Hepatocyte (in vitro differentiated cells): ENCODE results near the gene OPN3. TPM values are rescaled to one million over a fixed set of nuclear protein-coding genes. Genes with fewer than 3 reads are reported as not detected.

Experiments
- DNase-seq: peaks from one replicate; pipeline ENCODE4 v3.0.0-alpha.2; 2016; ENCODE audit warnings: low spot score
- H2AFZ ChIP-seq: fragments of 200-600 bp; sonication (generic); 2 replicates; pipeline ENCODE4 v1.6.0; 2016; ENCODE audit warnings: antibody characterized with exemption, mild to moderate bottlenecking
- H3K27ac ChIP-seq: fragments of 200-600 bp; sonication (generic); 2 replicates; pipeline ENCODE4 v1.5.1; 2016; ENCODE audit warnings: mild to moderate bottlenecking
- H3K27me3 ChIP-seq: fragments of 200-600 bp; sonication (generic); 2 replicates; pipeline ENCODE4 v1.6.1; 2016
- H3K36me3 ChIP-seq: fragments of 200-600 bp; sonication (generic); replicated peaks from 2 replicates; pipeline ENCODE4 v1.5.1; 2016; ENCODE audit warnings: low read depth; ENCODE audit not compliant: insufficient read depth
- H3K4me1 ChIP-seq: fragments of 200-600 bp; sonication (generic); 2 replicates; pipeline ENCODE4 v1.5.1; 2016; ENCODE audit warnings: mild to moderate bottlenecking, moderate library complexity; ENCODE audit not compliant: insufficient read depth
- H3K4me2 ChIP-seq: fragments of 200-600 bp; sonication (generic); 2 replicates; pipeline ENCODE4 v1.6.0; 2016
- H3K4me3 ChIP-seq: fragments of 200-600 bp; sonication (generic); 2 replicates; pipeline ENCODE4 v1.5.1; 2016; ENCODE audit warnings: mild to moderate bottlenecking
- H3K79me2 ChIP-seq: fragments of 200-600 bp; sonication (generic); 2 replicates; pipeline ENCODE4 v1.6.0; 2017; ENCODE audit warnings: mild to moderate bottlenecking
- H3K9me2 ChIP-seq: fragments of 200-600 bp; sonication (generic); replicated peaks from 2 replicates; pipeline ENCODE4 v1.6.0; 2017; ENCODE audit warnings: mild to moderate bottlenecking; ENCODE audit not compliant: insufficient read depth
- H3K9me3 ChIP-seq: fragments of 200-600 bp; sonication (generic); 2 replicates; pipeline ENCODE4 v1.5.1; 2016; ENCODE audit warnings: low read depth, mild to moderate bottlenecking
- H4K20me1 ChIP-seq: fragments of 200-600 bp; sonication (generic); 2 replicates; pipeline ENCODE4 v1.6.0; 2016; ENCODE audit warnings: mild to moderate bottlenecking; ENCODE audit not compliant: insufficient read depth, poor library complexity, severe bottlenecking
- EZH2 ChIP-seq: fragments of 200-600 bp; sonication (generic); IDR thresholded peaks from 2 replicates; pipeline ENCODE4 v1.6.1; 2016; ENCODE audit warnings: antibody characterized with exemption, mild to moderate bottlenecking, borderline replicate concordance
- EZH2phosphoT487 ChIP-seq: fragments of 200-600 bp; sonication (generic); IDR thresholded peaks from one replicate; pipeline ENCODE4 v1.6.1; 2018; ENCODE audit warnings: antibody characterized with exemption, mild to moderate bottlenecking, low read depth, moderate library complexity; ENCODE audit not compliant: unreplicated experiment, severe bottlenecking
- WGBS: methylation state at CpG from one replicate; pipeline ENCODE4 v1.1.6; 2016; ENCODE audit warnings: low lambda C conversion rate; ENCODE audit errors: missing lambda C conversion rate; 5-methylcytosine and 5-hydroxymethylcytosine counted together
- polyA plus RNA-seq: library from polyadenylated mRNA; unstranded; fragments of >200 nt; fragmentation: Nextera tagmentation; extraction: Ambion mirVana; gene quantifications from 2 replicates; pipeline ENCODE4 v1.2.1, GENCODE V29; 2016
- total RNA-seq: library from RNA; depleted of rRNA; stranded (reverse); fragments of >200 nt; gene quantifications from 2 replicates; pipeline ENCODE4 v1.2.3, GENCODE V29; 2014
- TF ChIP-seq, protein P1 (sequence below): fragments of 200-600 bp; sonication (generic); IDR thresholded peaks from 2 replicates; pipeline ENCODE4 v1.5.1; 2016; ENCODE audit warnings: antibody characterized with exemption, mild to moderate bottlenecking; ENCODE audit not compliant: poor library complexity

Gene OPN3
- total and polyA plus RNA-seq, 2 experiments from 2014 or later: 40.0 to 75.8 TPM

DNA sequence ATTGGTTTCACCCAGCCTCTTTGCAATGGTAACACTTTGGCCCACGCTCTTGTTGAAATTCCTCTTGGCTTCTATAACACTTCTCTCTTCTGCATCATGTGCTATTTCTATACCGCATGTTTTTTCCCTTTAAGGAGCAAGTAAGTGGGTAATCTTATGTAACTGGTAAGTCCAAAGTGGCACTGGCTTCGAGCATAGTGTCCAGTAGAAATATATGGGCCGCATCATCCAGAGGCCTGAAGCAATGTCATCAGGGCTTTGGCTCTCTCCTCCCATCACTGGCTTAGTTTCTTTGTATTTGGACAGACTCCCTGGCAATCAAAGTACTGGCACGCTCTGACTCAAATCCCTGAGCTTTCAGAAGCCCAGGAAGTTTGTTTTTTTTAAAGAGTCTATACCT is 17.5 kb downstream of the OPN3 start:
- no peaks in the 10 kb centered on the region for H3K36me3 ChIP-seq
- H3K4me1 ChIP-seq: no peaks in the 10 kb centered on the region
- no peaks in the 10 kb centered on the region for H4K20me1 ChIP-seq
- no peaks in the 10 kb centered on the region for H3K79me2 ChIP-seq
- H3K4me2 ChIP-seq: no peak overlapping the region
- H3K27me3 ChIP-seq: no peaks in the 10 kb centered on the region
- TF ChIP-seq, protein P1, sequence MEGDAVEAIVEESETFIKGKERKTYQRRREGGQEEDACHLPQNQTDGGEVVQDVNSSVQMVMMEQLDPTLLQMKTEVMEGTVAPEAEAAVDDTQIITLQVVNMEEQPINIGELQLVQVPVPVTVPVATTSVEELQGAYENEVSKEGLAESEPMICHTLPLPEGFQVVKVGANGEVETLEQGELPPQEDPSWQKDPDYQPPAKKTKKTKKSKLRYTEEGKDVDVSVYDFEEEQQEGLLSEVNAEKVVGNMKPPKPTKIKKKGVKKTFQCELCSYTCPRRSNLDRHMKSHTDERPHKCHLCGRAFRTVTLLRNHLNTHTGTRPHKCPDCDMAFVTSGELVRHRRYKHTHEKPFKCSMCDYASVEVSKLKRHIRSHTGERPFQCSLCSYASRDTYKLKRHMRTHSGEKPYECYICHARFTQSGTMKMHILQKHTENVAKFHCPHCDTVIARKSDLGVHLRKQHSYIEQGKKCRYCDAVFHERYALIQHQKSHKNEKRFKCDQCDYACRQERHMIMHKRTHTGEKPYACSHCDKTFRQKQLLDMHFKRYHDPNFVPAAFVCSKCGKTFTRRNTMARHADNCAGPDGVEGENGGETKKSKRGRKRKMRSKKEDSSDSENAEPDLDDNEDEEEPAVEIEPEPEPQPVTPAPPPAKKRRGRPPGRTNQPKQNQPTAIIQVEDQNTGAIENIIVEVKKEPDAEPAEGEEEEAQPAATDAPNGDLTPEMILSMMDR: no peak
- TF ChIP-seq EZH2 (no peak), EZH2phosphoT487 (no peak)
- H3K9me2 ChIP-seq: no peaks in the 10 kb centered on the region
- H3K4me3 ChIP-seq: no peak overlapping the region
- DNase-seq: no peak
- WGBS: 89% methylated on average over 5 of the region's 5 CpGs
- no peak overlapping the region for H2AFZ ChIP-seq
- no peak overlapping the region for H3K27ac ChIP-seq
- no peaks in the 10 kb centered on the region for H3K9me3 ChIP-seq

DNA sequence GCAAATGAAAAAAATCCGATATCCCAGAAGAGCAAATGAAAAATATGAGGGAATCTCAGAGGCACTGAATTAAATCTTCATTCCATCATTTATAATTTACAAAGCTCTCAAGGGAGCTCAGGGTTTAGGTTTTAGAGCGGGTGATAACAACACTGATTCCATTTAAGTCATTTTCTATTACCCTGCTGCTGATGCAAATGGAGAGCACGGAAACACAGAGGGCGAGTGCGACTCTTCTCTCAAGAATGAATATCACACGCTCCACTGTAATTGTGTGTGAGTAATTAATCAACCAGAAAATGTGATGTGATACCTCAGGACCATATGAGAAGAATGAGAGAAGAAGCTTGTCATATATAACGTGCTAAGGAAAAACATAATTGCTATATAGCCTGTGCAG is 22.7 kb downstream of the OPN3 start:
- H3K79me2 ChIP-seq: no peaks in the 10 kb centered on the region
- H3K36me3 ChIP-seq: no peaks in the 10 kb centered on the region
- H3K4me1 ChIP-seq: no peaks in the 10 kb centered on the region
- WGBS: 97% methylated on average over 7 of the region's 7 CpGs
- TF ChIP-seq EZH2 (no peak), EZH2phosphoT487 (no peak)
- TF ChIP-seq, protein P1: no peak
- H3K9me3 ChIP-seq: no peaks in the 10 kb centered on the region
- no peaks in the 10 kb centered on the region for H3K27me3 ChIP-seq
- no peak overlapping the region for H2AFZ ChIP-seq
- no peak overlapping the region for H3K4me2 ChIP-seq
- no peaks in the 10 kb centered on the region for H3K9me2 ChIP-seq
- H3K4me3 ChIP-seq: no peak overlapping the region
- no peaks in the 10 kb centered on the region for H4K20me1 ChIP-seq
- no peak for DNase-seq
- no peak overlapping the region for H3K27ac ChIP-seq

DNA sequence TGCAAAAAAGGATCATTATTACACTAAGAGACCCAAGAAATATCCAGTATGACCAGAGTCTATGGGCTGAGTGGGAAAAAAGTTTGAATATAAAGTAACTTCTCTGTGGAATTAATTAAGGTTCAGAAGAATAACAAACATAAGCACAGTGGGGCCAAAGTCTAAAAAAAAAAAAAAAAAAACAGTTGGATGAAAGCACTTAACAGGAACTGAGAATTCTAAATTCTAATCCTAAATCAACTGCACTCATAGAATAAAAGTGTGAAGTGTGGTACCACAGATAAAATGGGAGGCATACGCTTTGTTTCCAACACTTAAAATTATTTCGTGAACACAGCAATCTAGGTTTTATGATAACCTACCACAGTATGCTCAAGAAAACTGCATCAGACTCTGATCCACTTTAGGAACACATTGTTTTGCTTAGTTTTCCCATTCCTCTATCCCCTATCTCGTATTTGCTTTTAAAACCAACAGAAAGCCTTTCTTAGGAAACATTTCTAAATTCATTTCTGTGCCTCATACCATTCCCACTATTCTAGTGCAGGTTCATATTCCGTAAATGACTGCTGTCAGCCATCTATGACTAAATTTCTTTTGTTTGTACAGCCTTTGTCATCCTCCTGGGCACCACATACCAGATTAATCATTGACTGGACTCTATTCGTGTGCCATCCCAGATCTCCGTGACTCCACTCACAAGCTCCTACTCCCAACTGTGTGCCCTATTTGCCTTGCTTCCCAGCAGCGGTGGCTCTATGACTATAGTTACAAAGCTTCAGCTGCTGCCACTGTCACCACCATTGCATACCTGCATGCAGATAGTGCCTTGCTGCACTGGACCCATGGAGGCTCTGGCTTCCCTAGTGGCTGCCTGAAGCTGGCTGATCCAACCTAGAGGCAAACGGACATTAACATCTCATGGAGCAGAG is 24.9 kb downstream of the OPN3 start:
- H3K27me3 ChIP-seq: no peaks in the 10 kb centered on the region
- no peaks in the 10 kb centered on the region for H4K20me1 ChIP-seq
- H3K9me3 ChIP-seq: no peaks in the 10 kb centered on the region
- WGBS: 68% methylated on average over 8 of the region's 8 CpGs
- H3K79me2 ChIP-seq: no peaks in the 10 kb centered on the region
- peak overlapping the region; percentile 50 for H3K27ac ChIP-seq
- TF ChIP-seq EZH2phosphoT487: no peak
- H3K4me1 ChIP-seq: peaks cover 12% of the 10 kb centered on the region
- DNase-seq: peak; percentile 50
- H3K4me2 ChIP-seq: peak overlapping the region; percentile 33
- no peaks in the 10 kb centered on the region for H3K36me3 ChIP-seq
- no peak overlapping the region for H2AFZ ChIP-seq
- no peaks in the 10 kb centered on the region for H3K9me2 ChIP-seq
- H3K4me3 ChIP-seq: no peak overlapping the region

DNA sequence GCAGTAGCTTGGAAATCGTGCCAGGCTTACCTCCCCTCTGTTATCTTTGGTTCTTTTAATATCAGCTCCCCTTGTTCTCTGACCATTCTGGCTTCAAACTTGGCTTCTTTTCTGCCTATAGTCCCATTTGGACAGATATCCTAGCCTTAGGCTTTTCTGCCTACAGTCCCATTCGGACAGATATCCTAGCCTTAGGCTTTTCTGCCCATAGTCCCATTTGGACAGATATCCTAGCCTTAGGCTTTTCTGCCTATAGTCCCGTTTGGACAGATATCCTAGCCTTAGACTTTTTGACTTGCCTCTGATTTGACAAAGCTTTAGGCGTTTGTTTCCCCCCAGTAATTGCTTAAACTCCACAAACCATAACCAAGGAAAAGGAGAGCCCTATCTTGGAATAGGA is 25.6 kb downstream of the OPN3 start:
- H3K36me3 ChIP-seq: no peaks in the 10 kb centered on the region
- no peaks in the 10 kb centered on the region for H3K9me3 ChIP-seq
- H3K27me3 ChIP-seq: no peaks in the 10 kb centered on the region
- no peaks in the 10 kb centered on the region for H3K9me2 ChIP-seq
- H2AFZ ChIP-seq: no peak overlapping the region
- no peaks in the 10 kb centered on the region for H4K20me1 ChIP-seq
- H3K4me3 ChIP-seq: no peak overlapping the region
- TF ChIP-seq, protein P1: no peak
- TF ChIP-seq EZH2phosphoT487 (no peak), EZH2 (no peak)
- DNase-seq: no peak
- peaks cover 17% of the 10 kb centered on the region for H3K4me1 ChIP-seq
- 87% methylated on average over 4 of the region's 4 CpGs for WGBS
- no peaks in the 10 kb centered on the region for H3K79me2 ChIP-seq
- peak overlapping the region; percentile 33 for H3K4me2 ChIP-seq
- H3K27ac ChIP-seq: no peak overlapping the region
